GM18520 (cell line): ENCODE measurements around the gene PRR19.
A peak's percentile ranks its signal among the peaks of the same experiment; 100 is the strongest.
"Not testable (repeated sequence)": the region's sequence is repeated elsewhere in the genome, so short reads cannot be mapped to it uniquely, and the experiment has no call there.

Source experiments
- ATAC-seq: cut with Tn5 transposase; IDR thresholded peaks from one replicate; pipeline ENCODE4 v1.9.1; 2021; ENCODE audit not compliant: unreplicated experiment

Gene PRR19

DNA sequence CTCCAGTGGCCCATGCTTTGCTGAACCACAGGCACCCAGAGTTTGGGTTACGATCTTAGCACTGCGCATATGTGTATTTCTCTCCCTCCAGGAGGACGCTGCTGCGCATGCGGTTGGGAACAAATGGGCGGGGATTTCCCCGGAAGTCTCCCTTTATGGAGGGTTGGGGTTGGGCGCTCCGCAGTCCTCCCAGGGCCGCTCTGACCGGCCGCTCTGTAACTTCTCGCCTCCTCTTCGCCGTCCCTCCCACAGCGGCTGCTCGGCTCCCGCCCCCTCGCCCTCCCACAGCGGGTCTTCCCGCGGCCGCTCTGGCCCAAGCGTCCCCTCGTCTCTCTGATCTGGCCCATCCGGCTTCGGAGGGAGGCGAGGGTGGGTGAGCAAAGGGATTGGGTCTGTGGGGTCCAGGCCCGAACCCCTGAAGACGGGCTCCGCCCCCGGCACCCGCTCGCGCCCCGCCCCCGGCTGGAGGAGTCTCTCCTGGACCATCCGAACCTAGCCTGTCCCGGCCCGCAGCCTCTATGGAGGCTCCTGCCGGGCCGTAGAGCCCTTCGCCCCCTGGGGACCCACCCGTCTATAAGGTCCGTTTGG lies 23.5 kb downstream of the PRR19 start, which contains the start of gene MEGF8:
TSS of gene MEGF8 (plus strand) at position 328 of the 588 bp plus-strand sequence. CDS start 609 bp downstream, outside the sequence.
- ATAC-seq = peak; percentile 96

DNA sequence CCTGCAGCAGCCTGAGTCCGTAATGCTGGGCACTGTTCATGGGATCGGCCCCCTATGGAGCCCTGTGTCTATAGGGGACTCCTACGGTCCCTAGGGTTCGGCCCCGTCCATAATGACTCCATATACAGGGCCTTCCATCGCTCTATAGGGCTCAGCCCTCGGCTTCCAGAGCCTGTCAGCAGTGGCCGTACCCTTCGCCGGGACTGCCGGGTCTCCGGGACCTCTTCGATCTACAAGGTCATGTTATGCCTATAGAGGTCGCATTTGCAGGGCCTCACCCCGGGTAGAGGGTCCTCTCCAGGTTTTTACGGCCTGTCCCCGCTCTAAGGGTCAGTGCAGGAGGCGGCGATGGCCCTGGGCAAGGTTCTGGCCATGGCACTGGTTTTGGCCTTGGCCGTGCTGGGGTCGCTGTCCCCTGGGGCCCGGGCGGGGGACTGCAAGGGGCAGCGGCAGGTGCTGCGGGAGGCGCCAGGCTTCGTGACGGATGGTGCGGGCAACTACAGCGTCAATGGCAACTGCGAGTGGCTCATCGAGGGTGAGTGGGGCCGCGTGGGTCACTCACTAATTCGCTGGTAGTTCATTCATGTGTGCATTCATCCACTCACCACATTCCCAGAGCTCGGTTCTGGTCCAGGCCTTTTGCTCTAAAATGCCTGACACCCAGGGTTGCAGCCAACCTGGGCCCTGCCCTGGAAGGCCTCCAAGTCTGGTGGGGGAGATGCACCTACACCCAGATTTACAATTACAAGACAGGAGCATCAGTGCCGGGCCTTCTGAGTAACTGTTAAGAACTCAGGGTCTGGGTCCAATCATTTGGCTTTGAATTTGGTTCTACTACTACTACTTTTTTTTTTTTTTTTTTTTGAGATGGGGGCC lies 24.2 kb downstream of the PRR19 start:
- ATAC-seq = no peak

DNA sequence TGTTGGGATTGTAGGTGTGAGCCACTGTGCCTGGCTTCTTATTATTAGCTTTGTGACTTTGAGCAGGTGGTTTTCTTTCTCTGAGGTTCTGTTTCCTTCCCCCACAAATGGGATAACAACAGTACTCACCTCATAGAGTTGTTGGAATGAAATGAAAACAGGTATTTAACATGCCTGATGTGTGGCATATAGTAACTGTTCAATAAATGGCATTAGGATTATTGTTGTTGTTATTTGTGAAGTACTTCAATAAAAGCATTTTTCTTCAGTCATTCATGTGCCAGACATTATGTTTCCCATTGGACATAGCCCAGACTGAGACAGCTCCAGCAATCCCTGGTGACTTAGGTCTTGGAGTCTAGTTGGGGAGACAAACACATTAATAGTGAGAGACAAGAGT lies 25.0 kb downstream of the PRR19 start:
- no peak for ATAC-seq

DNA sequence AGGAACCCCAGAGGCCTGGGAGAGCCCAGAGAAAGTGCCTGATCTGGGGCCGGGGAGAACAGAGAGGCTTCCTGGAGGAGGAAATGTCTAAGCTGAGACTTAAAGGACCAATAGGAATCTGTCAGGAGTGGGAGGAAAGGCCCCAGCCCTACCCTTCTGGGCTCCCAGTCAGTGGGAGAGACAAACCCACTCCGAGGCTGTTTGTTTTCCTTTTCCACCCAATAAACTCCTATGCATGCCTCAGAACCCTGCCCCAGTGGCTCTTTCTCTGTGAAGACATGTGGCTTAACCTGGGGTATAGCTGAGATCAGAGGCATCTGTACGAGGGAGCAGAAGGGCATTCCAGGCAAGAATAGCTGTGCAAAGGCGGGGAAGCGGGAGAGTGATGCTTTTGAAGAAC lies 25.4 kb downstream of the PRR19 start:
- no peak for ATAC-seq

DNA sequence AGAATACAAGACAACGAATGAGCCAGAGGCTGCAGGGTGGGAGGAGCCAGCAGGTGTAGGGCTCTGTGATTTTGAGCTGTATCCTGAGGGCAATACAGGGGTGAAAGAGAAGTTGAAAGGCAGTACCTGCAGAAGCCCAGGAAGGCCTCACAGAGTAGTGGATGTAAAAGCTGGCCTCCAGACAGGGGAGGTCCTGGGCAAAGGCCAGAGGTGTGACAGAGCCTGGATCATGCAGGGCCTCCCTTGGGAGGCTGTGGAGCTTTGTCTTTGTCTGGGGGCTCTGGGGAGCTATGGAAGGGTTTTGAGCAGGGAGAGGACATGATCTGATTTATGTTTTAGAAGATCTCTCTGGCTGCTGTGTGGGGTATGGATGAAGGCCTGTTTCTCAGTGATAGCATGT lies 26.2 kb downstream of the PRR19 start:
- ATAC-seq = no peak

DNA sequence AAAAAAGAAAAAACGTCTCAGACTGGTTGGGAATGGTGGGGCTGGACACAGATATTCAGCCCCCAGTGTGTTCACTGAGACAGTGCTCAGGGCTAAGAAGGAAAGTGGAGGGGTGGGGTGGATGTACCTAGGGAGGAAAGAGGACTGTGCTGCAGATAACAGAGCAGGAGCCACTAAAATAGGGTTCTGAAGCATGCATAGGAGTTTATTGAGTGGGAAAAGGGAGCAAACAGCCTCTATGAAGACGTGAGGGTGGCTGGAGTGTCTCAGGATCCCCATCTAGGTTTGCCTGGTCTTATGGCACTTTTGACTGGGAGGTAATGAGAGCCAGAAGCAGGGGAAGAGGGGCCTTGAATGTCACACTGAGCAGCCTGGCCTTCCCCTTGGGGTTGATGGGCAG lies 26.9 kb downstream of the PRR19 start:
- ATAC-seq = no peak

DNA sequence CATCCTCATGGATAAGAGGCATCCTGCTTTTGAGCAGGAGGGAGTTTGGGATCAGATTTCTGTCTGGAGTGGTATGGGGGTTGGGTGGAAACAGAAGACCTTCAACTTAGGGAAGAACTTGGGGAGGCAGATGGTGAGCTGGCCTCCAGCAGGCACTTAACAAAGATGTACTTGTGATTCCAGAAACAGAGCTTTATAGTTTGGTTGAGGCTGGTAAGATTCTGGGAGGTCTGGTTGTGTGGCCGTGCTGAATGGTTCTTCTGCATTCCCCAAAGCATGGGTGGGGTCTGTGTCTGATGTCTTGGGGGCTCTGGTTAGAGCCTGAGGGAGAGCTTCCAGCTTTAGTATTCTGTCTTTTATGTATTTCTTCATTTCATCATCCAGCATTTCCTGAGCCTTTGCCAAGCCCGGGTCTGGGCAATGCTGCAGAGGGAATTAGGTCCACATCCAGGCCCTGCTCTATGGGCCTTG lies 28.3 kb downstream of the PRR19 start:
- no peak for ATAC-seq

DNA sequence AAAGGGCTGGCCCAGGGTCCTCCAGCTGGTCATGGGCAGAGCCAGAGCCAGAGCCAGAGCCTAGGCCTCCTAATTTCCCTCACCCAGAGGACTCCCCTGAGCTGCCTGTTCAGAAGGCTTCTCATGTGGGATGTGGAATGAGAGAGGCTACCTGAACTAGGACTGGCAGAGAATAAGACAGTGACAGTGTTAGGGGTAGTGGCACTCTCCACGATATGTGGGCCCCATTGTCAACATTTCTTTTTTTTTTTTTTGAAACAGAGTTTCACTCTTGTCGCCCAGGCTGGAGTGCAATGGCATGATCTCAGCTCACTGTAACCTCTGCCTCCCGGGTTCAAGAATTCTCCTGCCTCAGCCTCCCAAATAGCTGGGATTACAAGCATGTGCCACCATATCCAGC lies 29.4 kb downstream of the PRR19 start:
- not testable (repeated sequence) for ATAC-seq

DNA sequence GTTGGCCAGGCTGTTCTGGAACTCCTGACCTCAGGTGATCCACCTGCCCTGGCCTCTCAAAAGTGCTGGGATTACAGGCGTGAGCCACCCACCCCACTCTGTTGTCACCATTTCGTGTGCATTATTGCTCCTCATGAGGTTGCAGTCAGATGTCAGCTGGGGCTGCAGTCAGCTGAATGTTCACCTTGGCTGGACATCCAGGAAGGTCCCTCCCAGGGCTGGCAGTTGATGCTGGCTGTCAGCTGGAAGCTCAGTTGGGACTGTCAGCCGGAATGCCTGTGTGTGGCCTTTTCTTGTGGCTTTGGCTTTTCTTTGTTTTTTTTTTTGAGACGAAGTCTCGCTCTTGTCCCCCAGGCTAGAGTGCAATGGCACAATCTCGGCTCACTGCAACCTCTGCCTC lies 30.1 kb downstream of the PRR19 start:
- ATAC-seq = no peak

DNA sequence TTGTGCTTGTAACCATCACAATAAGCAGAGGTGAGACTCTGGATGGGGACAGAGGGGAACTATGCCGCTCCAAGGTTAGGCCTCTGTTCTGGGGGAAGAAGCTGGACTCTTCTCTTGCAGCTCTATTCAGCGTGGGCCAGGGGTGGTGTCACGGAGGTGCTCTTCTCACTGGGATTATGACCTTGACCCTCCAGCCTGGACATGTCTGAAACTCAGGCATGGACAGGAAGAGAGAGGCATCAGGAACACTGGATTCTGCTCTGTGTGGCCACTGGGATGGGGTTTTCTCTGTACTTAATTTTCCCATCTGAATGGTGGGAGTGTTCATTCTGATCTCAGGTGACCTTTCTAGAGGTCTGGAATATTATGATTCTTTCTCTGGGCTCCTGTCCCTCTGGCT lies 31.1 kb downstream of the PRR19 start:
- no peak for ATAC-seq

DNA sequence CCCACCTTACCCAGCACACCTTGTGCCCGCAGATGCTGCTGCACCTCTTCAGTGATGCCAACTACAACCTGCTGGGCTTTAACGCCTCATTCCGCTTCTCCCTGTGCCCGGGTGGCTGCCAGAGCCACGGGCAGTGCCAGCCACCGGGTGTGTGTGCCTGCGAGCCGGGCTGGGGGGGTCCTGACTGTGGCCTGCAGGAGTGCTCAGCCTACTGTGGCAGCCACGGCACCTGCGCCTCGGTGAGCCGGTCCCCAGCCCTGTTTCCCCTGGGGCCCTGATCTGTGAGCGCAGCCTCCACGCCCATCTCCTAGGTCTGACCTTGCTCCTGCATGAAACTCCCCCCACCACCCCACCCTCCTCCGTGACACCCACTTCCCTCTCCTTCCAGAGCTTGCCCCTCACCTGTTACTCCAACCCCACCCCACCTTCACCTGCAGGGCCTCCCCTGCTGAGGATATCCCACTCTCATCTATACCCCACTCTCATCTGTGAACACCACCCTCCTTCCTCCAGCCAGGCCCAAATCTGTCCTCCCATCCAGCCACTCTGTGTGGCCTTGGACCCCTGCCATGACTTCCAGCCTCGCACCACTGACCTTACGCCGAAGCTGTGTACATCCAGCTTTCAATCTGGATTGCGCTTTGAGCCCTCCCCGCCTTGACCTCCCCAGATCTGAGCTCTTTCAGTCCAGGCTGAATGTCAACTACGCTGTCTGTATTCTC lies 32.2 kb downstream of the PRR19 start:
- no peak for ATAC-seq

DNA sequence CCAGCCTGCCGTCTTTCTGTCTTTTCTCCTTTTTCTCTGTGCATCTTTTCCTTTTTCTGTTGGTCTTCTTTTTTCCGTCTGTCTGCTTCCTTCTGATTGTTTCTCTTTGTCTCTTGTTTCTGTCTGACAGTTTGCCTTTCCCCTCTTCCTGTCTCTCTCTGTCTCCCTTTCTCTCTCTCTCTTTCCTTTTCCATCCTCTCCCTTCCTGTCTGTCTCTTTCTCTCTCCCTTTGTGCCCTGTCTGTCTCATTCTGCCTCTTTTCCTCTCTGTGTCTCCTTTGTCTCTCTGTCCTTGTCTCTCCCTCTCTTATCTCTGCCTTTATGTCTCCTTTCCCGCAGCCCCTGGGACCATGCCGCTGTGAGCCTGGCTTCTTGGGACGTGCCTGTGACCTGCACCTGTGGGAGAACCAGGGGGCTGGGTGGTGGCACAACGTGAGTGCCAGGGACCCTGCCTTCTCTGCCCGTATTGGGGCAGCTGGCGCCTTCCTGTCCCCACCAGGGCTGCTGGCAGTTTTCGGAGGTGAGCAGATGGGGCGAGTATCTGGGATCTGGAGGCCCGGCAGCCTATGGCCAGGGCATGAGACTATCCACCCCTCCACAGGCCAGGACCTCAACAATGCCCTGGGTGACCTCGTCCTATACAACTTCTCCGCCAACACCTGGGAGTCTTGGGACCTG lies 32.9 kb downstream of the PRR19 start:
- ATAC-seq = no peak

DNA sequence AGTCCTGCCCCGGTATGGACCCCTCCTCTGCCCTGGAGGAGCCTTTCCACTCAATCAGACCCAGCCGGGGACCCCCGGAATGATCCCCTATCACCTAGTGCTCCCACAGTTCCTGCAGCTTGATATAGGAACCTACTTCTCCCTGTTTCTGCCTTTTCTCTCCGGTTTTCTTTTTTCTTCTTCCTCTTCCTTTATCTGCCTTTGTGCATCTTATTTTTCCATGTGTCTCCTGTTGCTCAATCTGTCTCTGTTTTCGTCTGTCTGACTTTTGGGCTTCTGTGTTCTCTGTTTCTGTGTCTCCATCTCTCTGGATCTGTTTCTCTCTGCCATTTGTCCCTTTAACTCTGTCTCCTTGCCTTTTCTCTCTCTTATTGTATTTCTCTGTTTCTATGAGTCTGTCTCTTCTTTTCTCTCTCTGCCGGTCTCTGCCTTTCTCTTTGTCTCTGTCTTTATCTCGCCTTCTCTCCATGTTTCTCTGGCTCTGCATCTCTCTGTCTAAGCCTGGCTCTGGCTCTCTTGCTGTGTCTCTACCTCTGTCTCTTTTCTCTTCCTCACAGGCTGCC lies 33.5 kb downstream of the PRR19 start:
- ATAC-seq = no peak

DNA sequence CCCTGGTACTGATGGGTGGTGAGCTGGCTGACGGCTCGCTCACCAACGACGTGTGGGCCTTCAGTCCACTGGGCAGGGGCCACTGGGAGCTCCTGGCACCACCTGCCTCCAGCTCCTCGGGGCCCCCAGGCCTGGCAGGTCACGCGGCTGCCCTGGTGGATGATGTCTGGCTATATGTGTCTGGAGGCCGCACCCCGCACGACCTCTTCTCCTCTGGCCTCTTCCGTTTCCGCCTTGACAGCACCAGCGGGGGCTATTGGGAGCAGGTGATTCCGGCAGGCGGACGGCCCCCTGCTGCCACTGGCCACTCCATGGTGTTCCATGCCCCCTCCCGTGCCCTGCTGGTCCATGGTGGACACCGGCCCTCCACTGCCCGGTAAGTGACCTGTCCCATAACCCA lies 34.0 kb downstream of the PRR19 start:
- no peak for ATAC-seq

DNA sequence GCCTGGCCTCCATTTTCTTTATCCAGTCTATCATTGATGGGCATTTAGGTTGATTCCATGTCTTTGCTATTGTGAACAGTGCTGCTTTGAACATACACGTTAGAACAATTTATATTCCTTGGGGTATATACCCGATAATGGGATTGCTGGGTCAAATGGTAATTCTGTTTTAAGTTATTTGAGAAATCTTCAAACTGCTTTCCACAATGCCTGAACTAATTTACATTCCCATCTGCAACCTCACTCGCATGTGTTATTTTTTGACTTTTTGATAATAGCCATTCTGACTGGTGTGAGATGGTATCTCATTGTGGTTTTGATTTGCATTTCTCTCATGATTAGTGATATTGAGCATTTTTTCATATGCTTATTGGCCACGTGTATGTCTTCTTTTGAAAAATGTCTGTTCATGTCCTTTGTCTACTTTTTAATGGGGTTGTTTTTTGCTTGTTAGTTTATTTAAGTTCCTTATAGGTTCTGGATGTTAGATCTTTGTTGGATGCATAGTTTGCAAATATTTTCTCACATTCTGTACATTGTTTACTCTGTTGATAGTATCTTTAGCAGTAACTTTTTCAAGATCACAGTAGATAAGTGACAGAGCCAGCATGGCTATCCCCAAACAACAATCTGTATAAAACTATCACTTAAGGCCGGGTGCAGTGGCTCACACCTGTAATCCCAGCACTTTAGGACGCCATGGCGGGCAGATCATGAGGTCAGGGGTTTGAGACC lies 37.4 kb downstream of the PRR19 start:
- ATAC-seq = not testable (repeated sequence)

DNA sequence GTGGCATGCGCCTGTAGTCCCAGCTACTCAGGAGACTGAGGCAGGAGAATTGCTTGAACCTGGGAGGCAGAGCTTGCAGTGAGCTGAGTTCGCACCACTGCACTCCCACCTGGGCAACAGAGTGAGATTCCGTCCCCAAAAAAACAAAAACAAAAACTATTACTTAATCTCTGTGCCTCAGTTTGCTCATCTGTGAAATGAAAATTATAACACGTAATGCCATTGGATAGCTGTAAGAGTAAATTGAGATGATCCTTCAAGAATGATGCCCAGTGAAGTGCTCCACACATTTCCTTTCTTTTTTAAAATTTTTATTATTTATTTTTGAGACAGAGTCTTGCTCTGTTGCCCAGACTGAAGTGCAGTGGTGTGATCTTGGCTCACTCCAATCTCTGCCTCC lies 38.0 kb downstream of the PRR19 start:
- not testable (repeated sequence) for ATAC-seq

DNA sequence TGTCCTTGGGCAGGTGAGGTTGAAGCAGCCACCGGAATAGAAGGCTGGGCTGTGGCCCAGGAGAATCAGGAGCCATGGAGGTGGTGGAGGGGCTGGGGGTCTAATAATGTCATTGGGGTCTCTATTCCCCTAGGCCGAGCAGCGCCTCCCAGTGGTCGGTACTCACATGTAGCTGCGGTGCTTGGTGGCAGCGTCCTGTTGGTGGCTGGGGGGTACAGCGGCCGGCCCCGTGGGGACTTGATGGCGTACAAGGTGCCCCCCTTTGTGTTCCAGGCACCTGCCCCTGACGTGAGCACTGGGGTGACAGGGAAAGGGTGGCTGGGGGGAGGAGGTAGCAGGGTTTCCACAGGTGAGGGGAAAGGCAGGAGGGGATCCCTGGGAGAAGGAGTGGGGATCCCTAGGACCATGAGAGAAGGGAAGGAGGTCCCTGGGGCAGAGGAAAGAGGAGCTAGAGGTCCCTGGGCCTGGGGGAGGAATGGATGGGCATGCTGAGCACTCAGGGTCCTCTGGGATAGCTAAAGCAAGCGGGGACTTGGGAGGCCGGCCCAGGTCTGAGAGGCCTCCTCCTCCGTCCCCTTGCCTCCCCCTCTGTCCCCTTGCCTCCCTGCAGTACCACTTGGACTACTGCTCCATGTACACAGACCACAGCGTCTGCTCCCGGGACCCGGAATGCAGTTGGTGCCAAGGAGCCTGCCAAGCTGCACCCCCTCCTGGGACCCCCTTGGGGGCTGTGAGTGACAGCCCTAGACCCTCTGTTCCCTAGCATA lies 41.6 kb downstream of the PRR19 start:
- no peak for ATAC-seq

DNA sequence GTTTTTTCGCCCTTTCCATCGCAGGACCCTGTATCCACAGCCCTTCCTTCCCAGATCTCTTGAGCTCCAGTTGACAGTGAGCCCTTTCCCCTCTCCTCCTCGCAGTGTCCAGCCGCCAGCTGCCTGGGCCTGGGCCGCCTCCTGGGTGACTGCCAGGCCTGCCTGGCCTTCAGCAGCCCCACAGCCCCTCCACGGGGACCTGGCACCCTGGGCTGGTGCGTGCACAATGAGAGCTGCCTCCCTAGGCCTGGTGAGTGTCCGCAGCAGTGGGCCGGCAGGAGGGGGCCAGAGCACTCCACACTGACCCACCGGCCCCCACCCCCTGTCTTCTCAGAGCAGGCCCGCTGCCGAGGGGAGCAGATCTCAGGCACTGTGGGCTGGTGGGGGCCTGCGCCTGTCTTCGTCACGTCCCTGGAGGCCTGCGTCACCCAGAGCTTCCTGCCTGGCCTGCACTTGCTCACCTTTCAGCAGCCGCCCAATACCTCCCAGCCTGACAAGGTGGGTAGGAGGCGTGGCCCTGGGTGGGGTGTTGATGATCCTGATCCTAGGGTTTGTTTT lies 42.5 kb downstream of the PRR19 start:
- ATAC-seq = no peak

DNA sequence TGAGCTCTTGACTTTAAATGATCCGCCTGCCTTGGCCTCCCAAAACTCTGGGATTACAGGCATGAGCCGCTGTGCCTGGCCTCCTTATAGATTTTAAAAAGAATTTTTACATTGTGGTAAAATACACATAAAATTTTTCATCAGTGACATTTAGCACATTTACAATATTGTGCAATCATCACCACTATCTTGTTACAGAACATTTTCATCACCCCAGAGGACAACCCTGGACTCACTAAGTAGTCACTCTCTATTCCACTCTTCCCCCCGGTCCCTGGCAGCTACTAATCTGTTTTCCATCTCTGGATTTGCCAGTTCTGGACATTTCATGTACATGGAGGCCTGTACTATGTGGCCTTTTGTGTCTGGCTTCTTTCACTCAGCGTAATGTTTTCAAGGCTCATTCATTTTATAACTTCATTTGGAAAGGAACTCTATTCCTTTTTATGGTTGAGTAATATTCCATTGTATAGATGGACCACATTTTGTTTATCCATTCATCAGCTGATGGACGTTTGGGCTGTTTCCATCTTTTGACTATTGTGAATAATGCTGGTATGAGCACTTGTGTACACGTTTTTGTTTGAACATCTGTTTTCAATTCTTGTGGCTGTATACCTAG lies 43.4 kb downstream of the PRR19 start:
- no peak for ATAC-seq
